Skeletal muscle tissue (tissue), 4 donors: ENCODE data around the gene PIR. TPM values are rescaled to one million over a fixed set of nuclear protein-coding genes. Genes with fewer than 3 reads are reported as not detected.

Experiments
- H3K27ac ChIP-seq: one replicate; pipeline ENCODE4 v1.7.0; 2013; ENCODE audit warnings: mild to moderate bottlenecking, low read depth, low read length, inconsistent platforms
- H3K27me3 ChIP-seq, 3 donors: one replicate each; pipeline ENCODE4 v1.7.0; 2013; ENCODE audit warnings: low read length in 3 of 3; ENCODE audit not compliant: control insufficient read depth in 3 of 3, insufficient read depth in 3 of 3
- H3K36me3 ChIP-seq, 3 donors: one replicate each; pipeline ENCODE4 v1.7.0; 2013; ENCODE audit warnings: low read length in 3 of 3; ENCODE audit not compliant: control insufficient read depth in 3 of 3, insufficient read depth in 3 of 3
- H3K4me1 ChIP-seq, 3 donors: one replicate each; pipeline ENCODE4 v1.7.0; 2013; ENCODE audit warnings: low read length in 3 of 3, mild to moderate bottlenecking in 3 of 3; ENCODE audit not compliant: control insufficient read depth in 3 of 3, insufficient read depth in 3 of 3
- H3K4me3 ChIP-seq, 3 donors: one replicate each; pipeline ENCODE4 v1.7.0; 2013; ENCODE audit warnings: low read length in 3 of 3
- H3K9ac ChIP-seq, 3 donors: one replicate each; pipeline ENCODE4 v1.7.0; 2013; ENCODE audit warnings: low read length in 3 of 3, mild to moderate bottlenecking in 3 of 3, moderate library complexity in 2 of 3, low read depth in 1 of 3
- H3K9me3 ChIP-seq, 3 donors: one replicate each; pipeline ENCODE4 v1.7.0; 2013; ENCODE audit warnings: low read length in 3 of 3; ENCODE audit not compliant: control insufficient read depth in 3 of 3
- total RNA-seq: library from RNA; depleted of rRNA; stranded (reverse); fragments of >200 nt; gene quantifications from one replicate; pipeline ENCODE4 v1.2.3, GENCODE V29; 2014
- donor health status: Osteomylitis.

PIR gene
- total RNA-seq, 1 donor from 2014 or later, result 3.1 TPM

DNA sequence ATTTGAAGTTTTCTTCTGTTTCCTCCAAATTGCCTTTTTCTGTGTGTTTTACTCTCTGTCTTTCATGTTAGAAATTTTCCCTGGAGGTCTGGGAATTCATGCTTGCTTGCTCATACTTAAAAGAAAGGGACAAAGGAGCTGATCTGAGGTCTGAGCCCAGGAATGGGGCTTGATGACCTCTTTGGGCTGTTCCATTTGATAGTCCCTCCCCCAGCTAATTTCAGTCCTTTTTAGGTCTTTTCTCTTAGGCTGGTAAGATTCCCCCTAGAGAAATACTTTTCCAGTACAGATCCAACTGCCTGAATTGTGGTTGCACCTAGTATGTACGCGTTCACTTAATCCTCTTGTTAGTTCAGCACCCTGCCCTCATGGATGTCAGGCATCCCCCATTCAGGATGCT is 152.3 kb downstream of the PIR start:
- no peak overlapping the region for H3K9ac ChIP-seq
- H3K27me3 ChIP-seq, result no peaks in the 10 kb centered on the region
- H3K36me3 ChIP-seq, result peaks cover 0 to under 1% (median 0%) of the 10 kb centered on the region in 3 donors
- H3K4me1 ChIP-seq, result peaks cover 0 to 13% (median 0%) of the 10 kb centered on the region in 3 donors
- H3K27ac ChIP-seq, result no peak overlapping the region
- H3K4me3 ChIP-seq, result no peak overlapping the region
- H3K9me3 ChIP-seq, result no peaks in the 10 kb centered on the region

DNA sequence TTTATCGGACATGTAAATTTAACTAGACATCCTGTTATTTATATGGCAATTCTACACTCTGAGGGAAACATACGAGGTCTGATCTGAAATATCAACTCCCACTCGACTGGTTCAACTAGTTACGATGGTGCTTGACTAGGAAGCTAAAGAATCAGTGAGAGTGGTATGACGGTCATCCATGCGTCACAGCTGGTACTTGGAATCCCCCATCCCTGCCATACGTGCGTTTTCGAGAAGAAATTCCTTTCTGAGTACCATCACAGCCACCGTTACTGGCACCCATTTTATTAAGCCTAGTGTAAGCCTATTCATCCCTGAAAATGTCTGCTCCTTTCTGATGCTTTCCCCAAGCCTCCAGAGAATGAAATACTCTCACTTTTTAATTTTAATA is 157.1 kb downstream of the PIR start:
- Histone ChIP-seq H3K27me3 (no peaks in the 10 kb centered on the region), H3K36me3 (peaks cover 0 to 5% (median 0%) of the 10 kb centered on the region in 3 donors), H3K4me1 (peaks cover 0 to 22% (median 3%) of the 10 kb centered on the region in 3 donors), H3K4me3 (peak overlapping the region; percentile 39 to 78 (median 55)), H3K9me3 (no peaks in the 10 kb centered on the region), H3K27ac (peak overlapping the region; percentile 73), H3K9ac (peak overlapping the region; percentile 16 to 73 (median 41))

DNA sequence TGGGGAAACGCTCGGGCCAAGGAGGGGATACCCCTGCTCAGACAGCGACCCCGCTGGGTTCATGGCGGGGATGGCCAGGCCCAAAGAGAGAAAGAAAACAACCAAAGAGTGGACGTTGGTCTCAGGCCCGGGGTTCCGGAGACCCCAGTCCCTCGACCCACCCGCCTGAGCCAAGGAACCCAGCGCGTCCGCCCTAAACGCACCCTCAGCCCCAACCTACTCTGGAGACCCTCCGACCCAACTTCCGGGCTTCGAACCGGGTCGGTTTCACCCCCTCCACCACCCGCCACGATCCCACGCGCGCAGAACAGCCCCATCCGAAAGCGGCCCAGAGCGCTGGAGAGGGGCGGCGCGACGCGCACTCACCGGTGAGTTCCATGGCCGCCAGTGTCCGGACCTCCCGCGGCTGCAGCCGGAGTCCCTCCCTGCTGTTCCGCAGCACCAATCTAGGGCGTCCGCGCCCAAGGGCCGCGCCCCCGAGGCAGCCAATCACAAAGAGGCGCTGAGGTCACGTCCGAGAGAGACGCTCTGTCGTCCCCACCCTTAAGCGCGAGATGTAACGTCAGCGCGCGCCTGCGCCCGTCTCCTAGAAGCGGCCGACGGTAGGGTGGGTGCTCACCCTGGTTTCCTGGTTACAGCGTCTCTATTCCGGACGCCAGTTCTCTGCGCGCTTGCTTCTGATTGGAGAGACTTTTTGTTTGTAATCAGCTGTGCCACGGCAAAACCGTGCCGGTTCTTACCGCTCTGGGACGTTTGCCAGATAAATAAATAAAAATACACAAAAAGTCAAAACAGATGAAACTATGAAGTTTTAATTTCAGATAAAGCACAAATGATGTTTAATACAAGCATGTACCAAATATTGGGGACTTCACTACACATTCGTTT is 157.8 kb downstream of the PIR start, which contains the start of gene PIGA:
PIGA (minus strand) TSS at position 389 of the 888 bp plus-strand sequence. CDS start 3,593 bp downstream, outside the sequence.
- no peaks in the 10 kb centered on the region for H3K27me3 ChIP-seq
- peak within 1 kb of the TSS; percentile 82 to 87 (median 84) for H3K9ac ChIP-seq
- H3K27ac ChIP-seq, result peak within 1 kb of the TSS; percentile 85
- H3K9me3 ChIP-seq, result no peaks in the 10 kb centered on the region
- peaks cover 0 to 5% (median 0%) of the 10 kb centered on the region in 3 donors for H3K36me3 ChIP-seq
- peak within 1 kb of the TSS; percentile 74 to 81 (median 81) for H3K4me3 ChIP-seq
- H3K4me1 ChIP-seq, result peaks cover 0 to 22% (median 3%) of the 10 kb centered on the region in 3 donors

Other genes starting within 250 kb of the PIR start
- gene ASB9, start 223.2 kb downstream of the PIR start, total RNA-seq, result 3.7 TPM
- gene ASB11, start 177.7 kb downstream of the PIR start, total RNA-seq, result 15.1 TPM
- gene PIGA, start 157.8 kb downstream of the PIR start, total RNA-seq, result 6.8 TPM
- under 0.01 TPM for gene VEGFD, start 108.9 kb downstream of the PIR start, total RNA-seq
- gene BMX, start 7.5 kb upstream of the PIR start, total RNA-seq, result 3.1 TPM
- not detected for gene ACE2, start 107.6 kb upstream of the PIR start, total RNA-seq
- gene CLTRN, start 171.5 kb upstream of the PIR start, total RNA-seq, result not detected
- gene CA5B, start 244.9 kb upstream of the PIR start, total RNA-seq, result 4.2 TPM